Measurements from ENCODE around the gene SPATA13. TPM values are rescaled to one million over a fixed set of nuclear protein-coding genes. Genes with fewer than 3 reads are reported as not detected.

The SPATA13 gene
- total and polyA plus RNA-seq, 10 of the 15 experiments (the other 5 are each of a cell fraction or from before 2014, with no cell fraction given) = 2.4 to 11.1 (median 10.2) TPM

DNA sequence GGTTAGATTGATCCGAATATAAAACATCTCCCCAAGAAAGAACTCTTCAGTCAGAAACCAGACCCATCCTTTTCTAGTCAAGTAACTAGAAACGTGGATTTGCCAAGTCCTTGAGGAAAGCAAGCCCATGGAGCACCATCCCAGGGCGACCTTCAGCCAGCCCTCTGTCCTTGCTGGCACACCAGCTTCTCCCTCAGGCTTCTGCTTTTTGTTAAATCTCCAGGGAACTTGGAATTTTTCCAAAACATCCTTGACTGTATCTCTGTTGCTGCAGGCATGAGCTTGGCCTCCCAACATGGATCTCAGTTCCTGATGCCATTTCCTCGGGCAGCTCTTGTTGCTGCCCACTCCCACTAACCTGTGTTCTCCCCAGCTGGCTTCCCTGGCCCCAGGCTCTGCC, 121.7 kb downstream of the SPATA13 start (continued):
- no peak for TF ChIP-seq RCOR1 (conservative IDR thresholded peaks at IDR 0.05; ENCODE audit: low read depth, low read length)
- TF ChIP-seq RELA (IDR thresholded peaks at IDR 0.05; ENCODE audit: borderline replicate concordance, partially characterized antibody) = no peak
- no peak for TF ChIP-seq ZBED1 (IDR thresholded peaks at IDR 0.05; ENCODE audit: borderline replicate concordance)
- TF ChIP-seq BRCA1 (IDR thresholded peaks at IDR 0.05; ENCODE audit: low read depth, low read length) = no peak
- TF ChIP-seq NBN (IDR thresholded peaks at IDR 0.05) = no peak
- no peak for TF ChIP-seq ZNF274 (IDR thresholded peaks at IDR 0.05; ENCODE audit: insufficient read depth, insufficient read length)
- no peak for TF ChIP-seq CREM (IDR thresholded peaks at IDR 0.05; ENCODE audit: low read depth)
- no peak for TF ChIP-seq MEF2B (IDR thresholded peaks at IDR 0.05; ENCODE audit: partially characterized antibody, poor library complexity, severe bottlenecking)
- TF ChIP-seq ZZZ3 (IDR thresholded peaks at IDR 0.05; ENCODE audit: control insufficient read depth, insufficient read length, low read depth) = no peak
- no peak for TF ChIP-seq TAF1 (IDR thresholded peaks at IDR 0.05; ENCODE audit: borderline replicate concordance, low read depth, low read length)
- TF ChIP-seq ATF3 (IDR thresholded peaks at IDR 0.05; ENCODE audit: borderline replicate concordance, extremely low read depth, low read depth, low read length) = no peak
- TF ChIP-seq, protein P1, sequence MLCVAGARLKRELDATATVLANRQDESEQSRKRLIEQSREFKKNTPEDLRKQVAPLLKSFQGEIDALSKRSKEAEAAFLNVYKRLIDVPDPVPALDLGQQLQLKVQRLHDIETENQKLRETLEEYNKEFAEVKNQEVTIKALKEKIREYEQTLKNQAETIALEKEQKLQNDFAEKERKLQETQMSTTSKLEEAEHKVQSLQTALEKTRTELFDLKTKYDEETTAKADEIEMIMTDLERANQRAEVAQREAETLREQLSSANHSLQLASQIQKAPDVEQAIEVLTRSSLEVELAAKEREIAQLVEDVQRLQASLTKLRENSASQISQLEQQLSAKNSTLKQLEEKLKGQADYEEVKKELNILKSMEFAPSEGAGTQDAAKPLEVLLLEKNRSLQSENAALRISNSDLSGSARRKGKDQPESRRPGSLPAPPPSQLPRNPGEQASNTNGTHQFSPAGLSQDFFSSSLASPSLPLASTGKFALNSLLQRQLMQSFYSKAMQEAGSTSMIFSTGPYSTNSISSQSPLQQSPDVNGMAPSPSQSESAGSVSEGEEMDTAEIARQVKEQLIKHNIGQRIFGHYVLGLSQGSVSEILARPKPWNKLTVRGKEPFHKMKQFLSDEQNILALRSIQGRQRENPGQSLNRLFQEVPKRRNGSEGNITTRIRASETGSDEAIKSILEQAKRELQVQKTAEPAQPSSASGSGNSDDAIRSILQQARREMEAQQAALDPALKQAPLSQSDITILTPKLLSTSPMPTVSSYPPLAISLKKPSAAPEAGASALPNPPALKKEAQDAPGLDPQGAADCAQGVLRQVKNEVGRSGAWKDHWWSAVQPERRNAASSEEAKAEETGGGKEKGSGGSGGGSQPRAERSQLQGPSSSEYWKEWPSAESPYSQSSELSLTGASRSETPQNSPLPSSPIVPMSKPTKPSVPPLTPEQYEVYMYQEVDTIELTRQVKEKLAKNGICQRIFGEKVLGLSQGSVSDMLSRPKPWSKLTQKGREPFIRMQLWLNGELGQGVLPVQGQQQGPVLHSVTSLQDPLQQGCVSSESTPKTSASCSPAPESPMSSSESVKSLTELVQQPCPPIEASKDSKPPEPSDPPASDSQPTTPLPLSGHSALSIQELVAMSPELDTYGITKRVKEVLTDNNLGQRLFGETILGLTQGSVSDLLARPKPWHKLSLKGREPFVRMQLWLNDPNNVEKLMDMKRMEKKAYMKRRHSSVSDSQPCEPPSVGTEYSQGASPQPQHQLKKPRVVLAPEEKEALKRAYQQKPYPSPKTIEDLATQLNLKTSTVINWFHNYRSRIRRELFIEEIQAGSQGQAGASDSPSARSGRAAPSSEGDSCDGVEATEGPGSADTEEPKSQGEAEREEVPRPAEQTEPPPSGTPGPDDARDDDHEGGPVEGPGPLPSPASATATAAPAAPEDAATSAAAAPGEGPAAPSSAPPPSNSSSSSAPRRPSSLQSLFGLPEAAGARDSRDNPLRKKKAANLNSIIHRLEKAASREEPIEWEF (IDR thresholded peaks at IDR 0.05; ENCODE audit: insufficient replicate concordance, low read depth, low read length) = no peak

All from GM12878 (cell line).